NT2/D1 (cell line): Measurements from ENCODE around the gene FANCE.

Source experiments
- DNase-seq: peaks from one replicate; pipeline ENCODE4 v3.0.0-alpha.2; 2011; ENCODE audit warnings: low read depth, low spot score
- H3K27me3 ChIP-seq: 2 replicates; pipeline ENCODE4 v1.6.0; 2011; ENCODE audit warnings: mild to moderate bottlenecking; ENCODE audit not compliant: insufficient read length, insufficient read depth
- H3K36me3 ChIP-seq: 2 replicates; pipeline ENCODE4 v1.6.1; 2011; ENCODE audit warnings: mild to moderate bottlenecking, low read length, mixed read lengths; ENCODE audit not compliant: insufficient read depth, insufficient read length
- H3K4me1 ChIP-seq: 2 replicates; pipeline ENCODE4 v1.5.1; 2011; ENCODE audit not compliant: insufficient read depth, insufficient read length
- H3K4me3 ChIP-seq: 2 replicates; pipeline ENCODE4 v1.5.1; 2011; ENCODE audit warnings: low read depth; ENCODE audit not compliant: insufficient read length
- H3K9ac ChIP-seq: 2 replicates; pipeline ENCODE4 v1.6.0; 2011; ENCODE audit warnings: low read depth; ENCODE audit not compliant: insufficient read length
- H3K9me3 ChIP-seq: 2 replicates; pipeline ENCODE4 v1.5.1; 2011; ENCODE audit warnings: mild to moderate bottlenecking, low read length; ENCODE audit not compliant: insufficient read depth
- SUZ12 ChIP-seq: IDR thresholded peaks from 2 replicates; pipeline ENCODE4 v1.6.1; 2011; ENCODE audit not compliant: insufficient read length, insufficient read depth; ENCODE audit errors: extremely low read depth
- YY1 ChIP-seq: IDR thresholded peaks from 2 replicates; pipeline ENCODE4 v1.6.1; 2011; ENCODE audit not compliant: insufficient read length, insufficient read depth
- ZNF274 ChIP-seq: IDR thresholded peaks from 2 replicates; pipeline ENCODE4 v1.6.1; 2011; ENCODE audit warnings: mild to moderate bottlenecking, low read depth, low read length

FANCE gene

GRCh38 chr6:35481226-35481625, 29.1 kb downstream of the FANCE start:
- Histone ChIP-seq H3K9me3 (no peaks in the 10 kb centered on the region), H3K4me3 (no peak overlapping the region), H3K27me3 (no peaks in the 10 kb centered on the region), H3K4me1 (peaks cover 17% of the 10 kb centered on the region), H3K9ac (no peak overlapping the region), H3K36me3 (peaks cover 73% of the 10 kb centered on the region)
- DNase-seq, result no peak
- TF ChIP-seq YY1, result no peak
- no peak for TF ChIP-seq SUZ12
- TF ChIP-seq ZNF274, result no peak

- no peak for DNase-seq
- Histone ChIP-seq H3K4me3 (no peak overlapping the region), H3K9me3 (no peaks in the 10 kb centered on the region), H3K36me3 (peaks cover 68% of the 10 kb centered on the region), H3K9ac (no peak overlapping the region), H3K4me1 (peaks cover 26% of the 10 kb centered on the region), H3K27me3 (no peaks in the 10 kb centered on the region)
- no peak for TF ChIP-seq ZNF274
- TF ChIP-seq YY1, result no peak
- TF ChIP-seq SUZ12, result no peak
Measured at GRCh38 chr6:35483062-35483461, 30.9 kb downstream of the FANCE start.

GRCh38 chr6:35483490-35483889, 31.4 kb downstream of the FANCE start:
- Histone ChIP-seq H3K27me3 (no peaks in the 10 kb centered on the region), H3K9me3 (no peaks in the 10 kb centered on the region), H3K4me1 (peaks cover 26% of the 10 kb centered on the region), H3K36me3 (peaks cover 63% of the 10 kb centered on the region), H3K9ac (no peak overlapping the region), H3K4me3 (no peak overlapping the region)
- no peak for TF ChIP-seq ZNF274
- TF ChIP-seq SUZ12, result no peak
- no peak for TF ChIP-seq YY1
- DNase-seq, result no peak

GRCh38 chr6:35483893-35484645, 31.9 kb downstream of the FANCE start:
- no peak for DNase-seq
- Histone ChIP-seq H3K36me3 (peaks cover 61% of the 10 kb centered on the region), H3K4me1 (peaks cover 26% of the 10 kb centered on the region), H3K27me3 (no peaks in the 10 kb centered on the region), H3K9me3 (no peaks in the 10 kb centered on the region), H3K4me3 (no peak overlapping the region), H3K9ac (peak overlapping the region; percentile 56)
- TF ChIP-seq ZNF274, result no peak
- no peak for TF ChIP-seq YY1
- no peak for TF ChIP-seq SUZ12

- Histone ChIP-seq H3K4me3 (no peak overlapping the region), H3K27me3 (no peaks in the 10 kb centered on the region), H3K4me1 (peaks cover 24% of the 10 kb centered on the region), H3K36me3 (peaks cover 52% of the 10 kb centered on the region), H3K9me3 (no peaks in the 10 kb centered on the region), H3K9ac (peak overlapping the region; percentile 56)
- DNase-seq, result no peak
- TF ChIP-seq SUZ12 (no peak), ZNF274 (no peak), YY1 (no peak)
Measured at GRCh38 chr6:35484921-35485392, 32.8 kb downstream of the FANCE start.

GRCh38 chr6:35485402-35485877, 33.3 kb downstream of the FANCE start:
- Histone ChIP-seq H3K4me1 (peaks cover 27% of the 10 kb centered on the region), H3K9ac (peak overlapping the region; percentile 80), H3K36me3 (peaks cover 47% of the 10 kb centered on the region), H3K27me3 (no peaks in the 10 kb centered on the region), H3K4me3 (no peak overlapping the region), H3K9me3 (no peaks in the 10 kb centered on the region)
- no peak for DNase-seq
- no peak for TF ChIP-seq ZNF274
- no peak for TF ChIP-seq SUZ12
- TF ChIP-seq YY1, result no peak

- no peak for DNase-seq
- peak overlapping the region; percentile 80 for H3K9ac ChIP-seq
- no peak overlapping the region for H3K4me3 ChIP-seq
- no peaks in the 10 kb centered on the region for H3K9me3 ChIP-seq
- peaks cover 32% of the 10 kb centered on the region for H3K4me1 ChIP-seq
- no peak for TF ChIP-seq ZNF274
- TF ChIP-seq YY1, result no peak
- no peak for TF ChIP-seq SUZ12
- H3K36me3 ChIP-seq, result peaks cover 39% of the 10 kb centered on the region
- no peaks in the 10 kb centered on the region for H3K27me3 ChIP-seq
Measured at GRCh38 chr6:35486005-35486925, 34.1 kb downstream of the FANCE start.
